B cell (primary cell): ENCODE results near the gene GCNT4. TPM values are rescaled to one million over a fixed set of nuclear protein-coding genes. Genes with fewer than 3 reads are reported as not detected.

Source experiments
- ATAC-seq: fragments of 200-7000 bp; cut with Tn5 transposase; one replicate; pipeline ENCODE4 v1.10.0; 2021; ENCODE audit warnings: low read depth, mild to moderate bottlenecking, moderate number of reproducible peaks, moderate library complexity
- CTCF ChIA-PET: fragments of 350-600 bp; sonication (Branson Sonifier 250); formaldehyde crosslinking; loops from one replicate; lab custom pipeline; 2021; ENCODE audit warnings: antibody characterized with exemption, inconsistent platforms; lab: Charles Lee
- POLR2A ChIA-PET: fragments of 350-600 bp; sonication (Branson Sonifier 250); formaldehyde crosslinking; loops from one replicate; lab custom pipeline; 2021; ENCODE audit warnings: antibody characterized with exemption; lab: Charles Lee
- DNase-seq: peaks from one replicate; pipeline ENCODE4 v3.0.0; 2013
- H2AFZ ChIP-seq: 2 replicates; pipeline ENCODE4 v1.6.1; 2012; ENCODE audit warnings: mild to moderate bottlenecking, low read depth, low read length; ENCODE audit not compliant: insufficient read depth, poor library complexity, severe bottlenecking
- H3K27ac ChIP-seq, 2 donors: 1 replicate in 1 of 2; 2 replicates in 1 of 2; pipeline ENCODE4 v1.5.1; 2012 to 2013; ENCODE audit warnings: low read length in 2 of 2, mild to moderate bottlenecking in 2 of 2, moderate library complexity in 1 of 2
- H3K27me3 ChIP-seq, 4 experiments: fragments of 200-600 bp in 1 of 4; sonication (generic) in 1 of 4; replicated peaks in 1 of 4; 1 replicate in 2 of 4; 2 replicates in 2 of 4; pipeline versions ENCODE4 v1.6.1 to v1.7.0; 2013 to 2016; ENCODE audit warnings: low read length in 3 of 4, mild to moderate bottlenecking in 2 of 4, mixed read lengths in 1 of 4, moderate library complexity in 1 of 4; ENCODE audit not compliant: insufficient read depth in 4 of 4, control insufficient read depth in 3 of 4; ENCODE audit errors: control extremely low read depth in 1 of 4
- H3K36me3 ChIP-seq, 2 experiments: replicated peaks in 1 of 2; 1 replicate in 1 of 2; 2 replicates in 1 of 2; pipeline versions ENCODE4 v1.6.1 to v1.7.1; 2013; ENCODE audit warnings: low read length in 1 of 2; ENCODE audit not compliant: insufficient read depth in 2 of 2, control insufficient read depth in 1 of 2; ENCODE audit errors: control extremely low read depth in 1 of 2, extremely low read depth in 1 of 2
- H3K4me1 ChIP-seq, 2 donors: fragments of 200-600 bp in 1 of 2; sonication (generic) in 1 of 2; 1 replicate in 1 of 2; 2 replicates in 1 of 2; pipeline versions ENCODE4 v1.5.1 to v1.6.1; 2013 to 2017; ENCODE audit warnings: low read length in 2 of 2; ENCODE audit not compliant: control insufficient read depth in 2 of 2, insufficient read depth in 2 of 2
- H3K4me2 ChIP-seq: replicated peaks from 2 replicates; pipeline ENCODE3; 2012; ENCODE audit warnings: mild to moderate bottlenecking, low read depth, low read length; ENCODE audit not compliant: poor library complexity, severe bottlenecking
- H3K4me3 ChIP-seq, 5 experiments: fragments of 200-600 bp in 1 of 5; sonication (generic) in 1 of 5; 1 replicate in 3 of 5; 2 replicates in 2 of 5; pipeline versions ENCODE4 v1.5.1 to v1.7.0; 2011 to 2016; ENCODE audit warnings: low read length in 4 of 5, mild to moderate bottlenecking in 4 of 5, low read depth in 2 of 5, control low read depth in 1 of 5, moderate library complexity in 1 of 5; ENCODE audit not compliant: insufficient read depth in 1 of 5; ENCODE audit errors: control extremely low read depth in 1 of 5, extremely low read depth in 1 of 5
- H3K79me2 ChIP-seq: fragments of 200-600 bp; sonication (generic); one replicate; pipeline ENCODE4 v1.6.0; 2016; ENCODE audit warnings: low read length; ENCODE audit not compliant: control insufficient read depth, insufficient read depth
- H3K9ac ChIP-seq: fragments of 200-600 bp; sonication (generic); 2 replicates; pipeline ENCODE4 v1.6.1; 2017; ENCODE audit warnings: mild to moderate bottlenecking, low read length, moderate library complexity
- H3K9me3 ChIP-seq, 3 donors: one replicate each; pipeline versions ENCODE4 v1.6.1 to v1.7.1; 2013; ENCODE audit warnings: low read length in 2 of 3; ENCODE audit not compliant: control insufficient read depth in 2 of 3, insufficient read depth in 1 of 3; ENCODE audit errors: control extremely low read depth in 1 of 3
- H4K20me1 ChIP-seq: 2 replicates; pipeline ENCODE4 v1.6.0; 2012; ENCODE audit warnings: mild to moderate bottlenecking, low read length; ENCODE audit not compliant: insufficient read depth, control insufficient read depth, poor library complexity, severe bottlenecking
- H3K27ac Mint-ChIP-seq: one replicate; pipeline ENCODE4 v1.8.0; 2021; ENCODE audit warnings: mixed read lengths
- H3K27me3 Mint-ChIP-seq: one replicate; pipeline ENCODE4 v1.8.0; 2021; ENCODE audit warnings: mixed read lengths
- H3K4me1 Mint-ChIP-seq: one replicate; pipeline ENCODE4 v1.8.0; 2021; ENCODE audit warnings: mixed read lengths
- H3K4me3 Mint-ChIP-seq: one replicate; pipeline ENCODE4 v1.8.0; 2021; ENCODE audit warnings: mixed read lengths
- H3K9me3 Mint-ChIP-seq: one replicate; pipeline ENCODE4 v1.8.0; 2022; ENCODE audit warnings: mixed read lengths; ENCODE audit not compliant: insufficient read depth
- CTCF ChIP-seq: fragments of 200-600 bp; IDR thresholded peaks from one replicate; pipeline ENCODE4 v1.8.0; 2022; ENCODE audit warnings: antibody characterized with exemption, mild to moderate bottlenecking
- EZH2 ChIP-seq: IDR thresholded peaks from 2 replicates; pipeline ENCODE4 v1.6.1; 2012; ENCODE audit warnings: borderline replicate concordance, low read depth, mild to moderate bottlenecking, moderate library complexity, low read length; ENCODE audit not compliant: insufficient read depth, poor library complexity, severe bottlenecking
- WGBS: methylation state at CpG from one replicate; pipeline ENCODE4 v1.1.5; 2013; ENCODE audit warnings: missing lambda C conversion rate; ENCODE audit not compliant: insufficient coverage; 5-methylcytosine and 5-hydroxymethylcytosine counted together
- intact Hi-C: fragments of 100-400 bp; cut with micrococcal nuclease; formaldehyde crosslinking; loops from one replicate; pipeline ENCODE4 v1.10.0; 2022
- polyA plus RNA-seq: library from polyadenylated mRNA; depleted of rRNA; stranded (reverse); fragments of >200 nt; gene quantifications from 2 replicates; pipeline ENCODE4 v1.2.3, GENCODE V29; 2012
- total RNA-seq, 2 donors: library from RNA; stranded (reverse); fragments of 120-200 nt in 1 of 2; gene quantifications; 1 replicate in 1 of 2; 2 replicates in 1 of 2; pipeline versions ENCODE4 v1.2.3 to v1.2.4, GENCODE V29; 2013 to 2022

GCNT4 gene
- total and polyA plus RNA-seq, 2 donors (not counting 1 experiment from before 2014, with no cell fraction given) = 0.01 TPM; not detected in 1

GRCh38 chr5:75016896-75017295, 35.5 kb downstream of the GCNT4 start:
- Mint-ChIP-seq H3K9me3 (peaks cover 2% of the 10 kb centered on the region), H3K27ac (no peak overlapping the region), H3K27me3 (peaks cover 17% of the 10 kb centered on the region), H3K4me1 (no peaks in the 10 kb centered on the region), H3K4me3 (no peak overlapping the region)
- ChIA-PET CTCF (no interaction called here), POLR2A (no interaction called here)
- Histone ChIP-seq H3K9me3 (no peaks in the 10 kb centered on the region), H3K4me3 (no peak overlapping the region), H3K9ac (no peak overlapping the region), H3K4me1 (no peaks in the 10 kb centered on the region), H3K27ac (no peak overlapping the region), H3K36me3 (no peaks in the 10 kb centered on the region), H2AFZ (no peak overlapping the region), H3K27me3 (peaks cover 0 to 3% (median 0%) of the 10 kb centered on the region in 4 experiments), H3K4me2 (no peak overlapping the region), H3K79me2 (no peaks in the 10 kb centered on the region), H4K20me1 (no peaks in the 10 kb centered on the region)
- DNase-seq = no peak
- no peak for TF ChIP-seq CTCF
- TF ChIP-seq EZH2 = no peak
- WGBS = 100% methylated on average over 1 of the region's 3 CpGs
- intact Hi-C loops = no loop called here
- ATAC-seq = no peak

- H3K4me3 ChIP-seq = no peak overlapping the region
- no peak overlapping the region for H3K27ac Mint-ChIP-seq
- no peaks in the 10 kb centered on the region for H3K36me3 ChIP-seq
- H3K27ac ChIP-seq = no peak overlapping the region
- TF ChIP-seq EZH2 (no peak), CTCF (no peak)
- H3K4me3 Mint-ChIP-seq = no peak overlapping the region
- peaks cover 0 to 3% (median 0%) of the 10 kb centered on the region in 4 experiments for H3K27me3 ChIP-seq
- 100% methylated on average over 1 of the region's 1 CpG for WGBS
- ATAC-seq (no peak), DNase-seq (no peak)
- H3K9me3 Mint-ChIP-seq = peaks cover 2% of the 10 kb centered on the region
- H3K4me1 Mint-ChIP-seq = no peaks in the 10 kb centered on the region
- ChIA-PET CTCF (no interaction called here), POLR2A (no interaction called here)
- H3K9ac ChIP-seq = no peak overlapping the region
- no peaks in the 10 kb centered on the region for H4K20me1 ChIP-seq
- no peaks in the 10 kb centered on the region for H3K4me1 ChIP-seq
- H3K79me2 ChIP-seq = no peaks in the 10 kb centered on the region
- H3K9me3 ChIP-seq = no peaks in the 10 kb centered on the region
- H2AFZ ChIP-seq = no peak overlapping the region
- intact Hi-C loops = no loop called here
- H3K27me3 Mint-ChIP-seq = peaks cover 21% of the 10 kb centered on the region
- H3K4me2 ChIP-seq = no peak overlapping the region
These were observed 39.6 kb downstream of the GCNT4 start for GRCh38 chr5:75012748-75013147.
